IMR-90 (cell line): ENCODE measurements around the gene SEC22B. TPM values are rescaled to one million over a fixed set of nuclear protein-coding genes. Genes with fewer than 3 reads are reported as not detected.
"Not testable (repeated sequence)": the region's sequence is repeated elsewhere in the genome, so short reads cannot be mapped to it uniquely, and the experiment has no call there.

Experiments
- ATAC-seq: fragments of 200-7000 bp; cut with Tn5 transposase; 2 replicates; pipeline ENCODE4 v1.9.1; 2020; ENCODE audit warnings: low read depth, mild to moderate bottlenecking, moderate library complexity
- BruUV-seq: library from RNA; stranded (reverse); fragments of 400-500 nt; replicated peaks from 2 replicates; lab custom pipeline; 2021; lab: Mats Ljungman, UMichigan
- CTCF ChIA-PET: fragments of 300-600 bp; formaldehyde crosslinking; extraction: SDS; loops from one replicate; lab custom pipeline; 2021; ENCODE audit warnings: antibody characterized with exemption; lab: Yijun Ruan, JAX
- POLR2A ChIA-PET: fragments of 300-600 bp; sonication (Branson Sonifier 250); formaldehyde crosslinking; loops from one replicate; lab custom pipeline; 2022; ENCODE audit warnings: antibody characterized with exemption; ENCODE audit not compliant: unreplicated experiment; lab: Charles Lee
- DNase-seq: peaks from one replicate; pipeline ENCODE4 v3.0.0; 2013
- H2AFZ ChIP-seq: replicated peaks from 2 replicates; pipeline ENCODE3; 2013; ENCODE audit warnings: low read length, mild to moderate bottlenecking; ENCODE audit not compliant: poor library complexity
- H2AK5ac ChIP-seq: 2 replicates; pipeline ENCODE4 v1.6.1; 2013; ENCODE audit warnings: low read depth, low read length, inconsistent platforms
- H2AK9ac ChIP-seq: replicated peaks from 2 replicates; pipeline ENCODE3; 2013; ENCODE audit warnings: mild to moderate bottlenecking, low read depth, low read length, moderate library complexity; ENCODE audit not compliant: poor library complexity
- H2BK120ac ChIP-seq: 2 replicates; pipeline ENCODE4 v1.6.1; 2013; ENCODE audit warnings: low read depth, low read length, inconsistent platforms
- H2BK15ac ChIP-seq: 3 replicates; pipeline ENCODE4 v1.6.1; 2013; ENCODE audit warnings: low read depth, low read length, inconsistent platforms
- H2BK20ac ChIP-seq: 2 replicates; pipeline ENCODE4 v1.6.1; 2013; ENCODE audit warnings: low read depth, mild to moderate bottlenecking, inconsistent platforms, low read length, moderate library complexity
- H2BK5ac ChIP-seq: 2 replicates; pipeline ENCODE4 v1.6.1; 2013; ENCODE audit warnings: mild to moderate bottlenecking, low read depth, low read length, inconsistent platforms; ENCODE audit not compliant: poor library complexity, severe bottlenecking
- H3K14ac ChIP-seq: replicated peaks from 2 replicates; pipeline ENCODE4 v1.6.1; 2013; ENCODE audit warnings: low read depth, low read length, inconsistent platforms
- H3K18ac ChIP-seq: 2 replicates; pipeline ENCODE4 v1.6.1; 2013; ENCODE audit warnings: low read depth, low read length, control low read depth
- H3K23ac ChIP-seq: 2 replicates; pipeline ENCODE4 v1.6.1; 2013; ENCODE audit warnings: low read depth, low read length, inconsistent platforms
- H3K27ac ChIP-seq: 2 replicates; pipeline ENCODE4 v1.5.1; 2013; ENCODE audit warnings: mild to moderate bottlenecking, control low read depth, low read length; ENCODE audit not compliant: insufficient read depth
- H3K27me3 ChIP-seq: 2 replicates; pipeline ENCODE4 v1.6.1; 2013; ENCODE audit warnings: low read length; ENCODE audit not compliant: control insufficient read depth, insufficient read depth
- H3K36me3 ChIP-seq: 2 replicates; pipeline ENCODE4 v1.6.1; 2013; ENCODE audit warnings: low read length, mixed read lengths; ENCODE audit not compliant: control insufficient read depth, insufficient read depth
- H3K4ac ChIP-seq: 2 replicates; pipeline ENCODE4 v1.6.1; 2013; ENCODE audit warnings: low read depth, low read length, inconsistent platforms
- H3K4me1 ChIP-seq: 2 replicates; pipeline ENCODE4 v1.6.1; 2013; ENCODE audit warnings: low read length, mixed read lengths; ENCODE audit not compliant: control insufficient read depth, insufficient read depth
- H3K4me2 ChIP-seq: 2 replicates; pipeline ENCODE4 v1.6.1; 2013; ENCODE audit warnings: low read depth, mild to moderate bottlenecking, control low read depth, low read length, moderate library complexity
- H3K4me3 ChIP-seq: 2 replicates; pipeline ENCODE4 v1.5.1; 2013; ENCODE audit warnings: low read depth, mild to moderate bottlenecking, control low read depth, low read length, moderate library complexity; ENCODE audit not compliant: insufficient read depth
- H3K56ac ChIP-seq: 2 replicates; pipeline ENCODE4 v1.6.1; 2013; ENCODE audit warnings: low read length, inconsistent platforms; ENCODE audit not compliant: insufficient read depth; ENCODE audit errors: extremely low read depth
- H3K79me1 ChIP-seq, 2 experiments: 2 replicates each; pipeline ENCODE4 v1.6.1; 2013; ENCODE audit warnings: low read length in 2 of 2, inconsistent platforms in 1 of 2, low read depth in 1 of 2
- H3K9ac ChIP-seq: 2 replicates; pipeline ENCODE4 v1.6.1; 2013; ENCODE audit warnings: low read depth, low read length, control low read depth
- H3K9me1 ChIP-seq: 2 replicates; pipeline ENCODE4 v1.6.1; 2013; ENCODE audit warnings: low read length, inconsistent platforms; ENCODE audit not compliant: insufficient read depth
- H3K9me3 ChIP-seq: 2 replicates; pipeline ENCODE4 v1.6.1; 2013; ENCODE audit warnings: low read length; ENCODE audit not compliant: control insufficient read depth, insufficient read depth
- H4K20me1 ChIP-seq: 2 replicates; pipeline ENCODE4 v1.6.1; 2013; ENCODE audit warnings: low read length, inconsistent platforms; ENCODE audit not compliant: insufficient read depth
- H4K5ac ChIP-seq: 2 replicates; pipeline ENCODE4 v1.6.1; 2013; ENCODE audit warnings: mild to moderate bottlenecking, low read depth, low read length, control low read depth
- H4K8ac ChIP-seq, 2 experiments: 2 replicates each; pipeline ENCODE4 v1.6.1; 2013; ENCODE audit warnings: low read depth in 2 of 2, low read length in 2 of 2, control low read depth in 1 of 2, inconsistent platforms in 1 of 2
- H4K91ac ChIP-seq: 2 replicates; pipeline ENCODE4 v1.6.1; 2013; ENCODE audit warnings: low read depth, low read length, inconsistent platforms; ENCODE audit not compliant: insufficient read depth
- WGBS, 2 experiments: methylation state at CpG; one replicate each; pipeline versions ENCODE4 v1.1.5 to v1.1.7; 2013; ENCODE audit warnings: missing lambda C conversion rate in 2 of 2; ENCODE audit not compliant: insufficient read length in 1 of 2; ENCODE audit errors: extremely low coverage in 2 of 2; 5-methylcytosine and 5-hydroxymethylcytosine counted together
- dilution Hi-C: fragments of 300-500 bp; cut with HindIII; formaldehyde crosslinking; loops from one replicate; pipeline ENCODE4 v1.14.3; 2018; ENCODE audit warnings: low sequenced_read_pairs; ENCODE audit not compliant: unreplicated experiment
- in situ Hi-C: fragments of 300-500 bp; cut with MboI; formaldehyde crosslinking; loops from 3 replicates; pipeline ENCODE4 v1.14.3; 2019; ENCODE audit warnings: low sequenced_read_pairs, inconsistent platforms, mixed read lengths
- intact Hi-C: fragments of 100-400 bp; cut with micrococcal nuclease; formaldehyde crosslinking; loops from 2 replicates; pipeline ENCODE4 v1.10.0; 2022
- polyA plus RNA-seq, 3 experiments: library from polyadenylated mRNA; depleted of rRNA; stranded (reverse); fragments of >200 nt; gene quantifications; 2 replicates each; pipeline ENCODE4 v1.2.3, GENCODE V29; 2012; ENCODE audit warnings: low replicate concordance in 1 of 3
- total RNA-seq: library from RNA; depleted of rRNA; stranded (reverse); fragments of >200 nt; gene quantifications from 2 replicates; pipeline ENCODE4 v1.2.3, GENCODE V29; 2012

Gene SEC22B
- total and polyA plus RNA-seq, 2 of the 4 experiments (the other 2 are of a cell fraction), result 35.9 to 57.4 TPM

- WGBS, 2 experiments, result no CpG with 5 or more reads among the region's 2 CpGs
- H3K4me2 ChIP-seq, result peak overlapping the region; percentile 39; the same call in 1 of the 2 replicates
- H2BK20ac ChIP-seq, result 0 out of 2 replicates have a peak overlapping the region, but pooled peaks have one; percentile 45
- peak overlapping the region; percentile 87; the same call in 1 of the 2 replicates for H3K27ac ChIP-seq
- H2AK9ac ChIP-seq, H3K36me3 ChIP-seq, H3K9me3 ChIP-seq, H3K9me1 ChIP-seq, H3K4me1 ChIP-seq, in situ Hi-C loops, H3K27me3 ChIP-seq, CTCF ChIA-PET, H3K23ac ChIP-seq, H4K20me1 ChIP-seq, H2BK15ac ChIP-seq, H3K56ac ChIP-seq, H4K91ac ChIP-seq, H3K14ac ChIP-seq, H3K4me3 ChIP-seq, dilution Hi-C loops, POLR2A ChIA-PET, H3K9ac ChIP-seq, H3K4ac ChIP-seq, intact Hi-C loops, H4K8ac ChIP-seq, H2AK5ac ChIP-seq, H3K79me1 ChIP-seq, BruUV-seq, H4K5ac ChIP-seq, H2BK120ac ChIP-seq, H2AFZ ChIP-seq: not testable (repeated sequence)
- DNase-seq (peak; percentile 16), ATAC-seq (peak; percentile 45)
- peak overlapping the region; percentile 90 for H2BK5ac ChIP-seq
- H3K18ac ChIP-seq, result peak overlapping the region; percentile 14; the same call in 1 of the 2 replicates
Measured at GRCh38 chr1:120132406-120132763, 43.9 kb downstream of the SEC22B start.
